Measurements from ENCODE around the gene HOTAIR.

HOTAIR gene

DNA sequence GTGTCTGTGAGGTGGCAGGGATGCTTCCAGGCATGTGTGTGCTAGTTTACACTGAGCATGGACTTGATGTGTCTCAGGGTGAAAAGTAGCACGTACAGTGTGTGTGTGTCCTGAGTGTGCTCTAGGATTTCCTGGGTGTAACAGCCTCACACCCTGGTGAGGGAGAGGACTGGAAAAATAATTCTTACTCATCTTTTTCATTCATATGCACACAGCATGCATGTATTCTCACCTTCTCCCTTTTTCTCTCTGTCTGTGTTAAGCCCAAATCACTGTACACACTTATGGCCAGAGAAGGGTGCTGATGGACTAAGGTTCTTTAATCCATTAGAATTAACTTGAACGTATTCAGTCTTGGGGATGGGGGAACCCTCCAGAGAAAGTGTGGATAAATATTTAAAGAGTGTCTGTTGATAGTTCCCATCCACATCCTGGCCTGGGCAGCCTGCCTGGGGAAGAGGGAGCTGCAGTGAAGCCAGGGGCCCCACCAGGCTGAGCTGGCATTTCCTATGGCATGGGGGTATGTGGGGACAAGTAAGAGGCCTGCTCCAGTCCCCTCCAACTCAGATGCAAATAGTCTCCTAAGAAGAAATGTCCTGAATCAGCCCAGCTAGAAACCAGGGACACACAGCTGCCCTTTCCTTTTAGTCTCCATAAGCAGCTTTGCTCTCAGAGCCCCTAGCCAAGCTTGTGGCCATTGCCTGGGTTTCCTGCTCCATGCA lies 32.9 kb upstream of the HOTAIR start:
- Histone ChIP-seq H3K27me3 (replicated peaks; ENCODE audit: control insufficient read depth, insufficient read depth, low read length) (peaks cover 1% of the 10 kb centered on the region; the same call in 1 of the 2 replicates), H3K4me3 (replicated peaks; ENCODE audit: low read depth, low read length) (no peak overlapping the region), H3K36me3 (ENCODE audit: control insufficient read depth, insufficient read depth, low read length) (no peaks in the 10 kb centered on the region)
- TF ChIP-seq, protein P1, sequence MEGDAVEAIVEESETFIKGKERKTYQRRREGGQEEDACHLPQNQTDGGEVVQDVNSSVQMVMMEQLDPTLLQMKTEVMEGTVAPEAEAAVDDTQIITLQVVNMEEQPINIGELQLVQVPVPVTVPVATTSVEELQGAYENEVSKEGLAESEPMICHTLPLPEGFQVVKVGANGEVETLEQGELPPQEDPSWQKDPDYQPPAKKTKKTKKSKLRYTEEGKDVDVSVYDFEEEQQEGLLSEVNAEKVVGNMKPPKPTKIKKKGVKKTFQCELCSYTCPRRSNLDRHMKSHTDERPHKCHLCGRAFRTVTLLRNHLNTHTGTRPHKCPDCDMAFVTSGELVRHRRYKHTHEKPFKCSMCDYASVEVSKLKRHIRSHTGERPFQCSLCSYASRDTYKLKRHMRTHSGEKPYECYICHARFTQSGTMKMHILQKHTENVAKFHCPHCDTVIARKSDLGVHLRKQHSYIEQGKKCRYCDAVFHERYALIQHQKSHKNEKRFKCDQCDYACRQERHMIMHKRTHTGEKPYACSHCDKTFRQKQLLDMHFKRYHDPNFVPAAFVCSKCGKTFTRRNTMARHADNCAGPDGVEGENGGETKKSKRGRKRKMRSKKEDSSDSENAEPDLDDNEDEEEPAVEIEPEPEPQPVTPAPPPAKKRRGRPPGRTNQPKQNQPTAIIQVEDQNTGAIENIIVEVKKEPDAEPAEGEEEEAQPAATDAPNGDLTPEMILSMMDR (IDR thresholded peaks at IDR 0.05; ENCODE audit: insufficient read depth, low read length, poor library complexity, severe bottlenecking) = no peak
- DNase-seq (ENCODE audit: extremely low read depth, insufficient read length) = no peak

DNA sequence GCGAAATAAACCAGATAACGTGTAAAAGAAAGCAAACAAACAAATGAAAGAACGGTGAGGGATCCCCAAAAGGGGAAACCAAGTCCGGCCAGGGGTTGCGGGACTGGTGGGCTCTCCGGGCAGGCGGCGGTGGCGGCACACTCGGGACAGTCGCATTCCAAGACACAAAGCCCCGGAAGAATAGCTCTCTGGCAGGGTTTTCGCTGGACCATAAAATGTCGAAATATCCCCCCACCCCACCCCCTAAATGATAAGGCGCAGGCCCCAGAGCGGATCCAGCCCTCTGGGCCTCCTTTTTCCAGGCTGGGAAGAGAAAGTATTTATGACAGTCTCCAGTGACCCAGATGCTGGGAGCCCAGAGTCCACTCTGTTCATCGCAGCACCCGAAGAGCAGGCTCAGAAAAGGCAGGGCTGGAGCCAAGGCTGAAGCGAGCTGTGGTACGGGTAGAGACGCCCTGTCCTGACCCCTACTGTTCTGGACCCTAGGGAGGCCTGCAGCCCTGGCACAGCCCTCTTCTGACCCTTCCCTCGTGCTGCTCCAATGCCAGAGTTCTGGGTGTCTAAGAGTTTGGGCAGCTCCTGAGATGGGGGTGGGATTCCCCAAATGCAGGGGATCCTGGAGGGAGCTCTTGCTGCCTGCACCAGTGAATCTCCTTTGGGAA lies 31.9 kb upstream of the HOTAIR start:
- Histone ChIP-seq H3K27me3 (replicated peaks; ENCODE audit: control insufficient read depth, insufficient read depth, low read length) (peaks cover 1% of the 10 kb centered on the region; the same call in 1 of the 2 replicates), H3K36me3 (ENCODE audit: control insufficient read depth, insufficient read depth, low read length) (no peaks in the 10 kb centered on the region), H3K4me3 (replicated peaks; ENCODE audit: low read depth, low read length) (peak overlapping the region; percentile 45)
- DNase-seq (ENCODE audit: extremely low read depth, insufficient read length) = no peak
- TF ChIP-seq, protein P1 (IDR thresholded peaks at IDR 0.05; ENCODE audit: insufficient read depth, low read length, poor library complexity, severe bottlenecking) = no peak

DNA sequence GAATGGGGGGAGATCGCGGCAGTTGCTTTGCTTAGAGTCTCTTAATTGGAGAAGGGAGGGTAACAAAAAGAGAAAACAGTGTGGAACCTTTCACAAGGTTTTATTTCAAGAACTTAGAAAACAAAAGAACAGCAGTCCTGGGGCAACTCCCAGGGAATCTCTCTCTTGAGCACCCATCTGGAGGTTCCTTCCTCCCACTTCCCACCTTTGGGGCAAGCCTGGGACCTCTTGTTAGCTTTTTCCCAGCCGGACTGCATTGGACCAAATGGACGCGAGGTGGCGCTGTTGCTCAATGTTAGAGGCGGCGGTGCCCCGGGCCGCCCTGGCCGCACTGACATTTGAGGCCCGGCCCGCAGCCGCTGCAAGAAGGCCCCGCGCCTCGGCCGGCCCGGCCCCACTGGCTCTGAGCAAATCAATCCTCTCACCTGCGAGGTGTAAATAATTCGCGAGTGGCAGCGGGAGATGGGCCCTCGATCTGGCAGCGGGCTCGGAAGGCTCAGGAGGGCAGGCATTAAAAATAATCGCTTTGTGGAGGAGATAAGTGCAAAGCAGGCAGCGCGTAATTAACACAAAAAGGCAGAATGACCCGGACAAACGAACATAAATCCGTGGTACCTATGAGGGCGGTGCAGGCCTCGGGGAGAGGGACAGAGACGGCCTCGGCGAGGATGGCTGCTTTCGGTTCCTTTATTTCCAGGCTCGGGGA lies 31.3 kb upstream of the HOTAIR start:
- Histone ChIP-seq H3K27me3 (replicated peaks; ENCODE audit: control insufficient read depth, insufficient read depth, low read length) (peaks cover 1% of the 10 kb centered on the region; the same call in 1 of the 2 replicates), H3K4me3 (replicated peaks; ENCODE audit: low read depth, low read length) (peak overlapping the region; percentile 45), H3K36me3 (ENCODE audit: control insufficient read depth, insufficient read depth, low read length) (no peaks in the 10 kb centered on the region)
- DNase-seq (ENCODE audit: extremely low read depth, insufficient read length) = peak; percentile 80
- TF ChIP-seq, protein P1 (IDR thresholded peaks at IDR 0.05; ENCODE audit: insufficient read depth, low read length, poor library complexity, severe bottlenecking) = peak; percentile 76

DNA sequence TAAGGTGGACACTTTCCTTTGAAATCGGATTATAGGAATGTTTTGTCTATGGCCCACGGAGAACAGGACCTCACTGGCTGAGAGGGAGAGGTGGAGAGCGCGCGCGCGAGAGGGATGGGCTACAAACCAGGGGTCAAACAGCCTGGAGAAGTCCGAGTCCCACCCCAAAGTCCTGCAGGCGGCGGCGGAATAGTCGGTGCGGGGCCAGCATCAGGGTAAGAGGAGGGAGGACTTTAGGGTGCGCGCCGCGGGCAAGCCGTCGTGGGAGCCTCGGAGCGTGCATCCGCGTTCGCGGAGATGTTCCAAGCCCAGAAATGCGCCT lies 30.7 kb upstream of the HOTAIR start:
- H3K27me3 ChIP-seq (replicated peaks; ENCODE audit: control insufficient read depth, insufficient read depth, low read length) = peaks cover 1% of the 10 kb centered on the region; the same call in 1 of the 2 replicates

DNA sequence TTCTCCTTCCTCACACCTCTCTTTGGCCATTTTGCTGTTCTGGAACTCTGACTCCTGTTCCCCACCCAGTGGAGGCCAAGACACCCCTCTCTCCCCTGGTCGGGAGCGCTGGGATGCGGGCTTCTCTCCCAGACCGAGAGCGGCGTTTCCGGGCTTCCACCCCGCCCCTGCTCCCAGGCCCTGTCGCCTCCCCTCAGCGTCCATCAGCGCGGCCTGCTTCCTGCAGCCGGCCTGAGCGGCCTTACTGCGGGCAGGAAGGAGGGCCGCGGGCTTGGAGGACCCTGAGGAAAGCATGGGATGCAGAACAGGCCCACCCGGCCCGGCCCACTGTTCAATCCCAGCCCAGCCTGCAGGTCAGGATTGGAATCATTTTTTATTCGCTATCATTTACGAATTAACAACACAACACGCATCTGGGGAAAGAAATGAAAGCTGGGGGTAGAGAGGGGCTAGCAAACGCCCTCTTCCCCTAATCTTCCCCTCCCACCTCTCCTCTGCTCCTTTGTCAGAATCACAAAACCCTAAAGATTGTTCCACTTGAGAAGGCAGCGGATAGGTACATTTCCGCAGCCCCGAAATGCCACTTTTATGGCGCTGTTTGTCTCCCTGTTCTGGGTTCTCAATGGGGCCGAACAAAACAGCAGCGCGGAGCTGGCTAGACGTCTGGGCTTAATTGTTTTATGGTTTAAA lies 30.2 kb upstream of the HOTAIR start:
- Histone ChIP-seq H3K36me3 (ENCODE audit: control insufficient read depth, insufficient read depth, low read length) (no peaks in the 10 kb centered on the region), H3K27me3 (replicated peaks; ENCODE audit: control insufficient read depth, insufficient read depth, low read length) (peaks cover 1% of the 10 kb centered on the region; the same call in 1 of the 2 replicates), H3K4me3 (replicated peaks; ENCODE audit: low read depth, low read length) (no peak overlapping the region)
- DNase-seq (ENCODE audit: extremely low read depth, insufficient read length) = no peak
- TF ChIP-seq, protein P1 (IDR thresholded peaks at IDR 0.05; ENCODE audit: insufficient read depth, low read length, poor library complexity, severe bottlenecking) = no peak

More for the DNA sequence above, 30.7 kb upstream of the HOTAIR start:
- TF ChIP-seq, protein P1 (IDR thresholded peaks at IDR 0.05; ENCODE audit: insufficient read depth, low read length, poor library complexity, severe bottlenecking) = no peak
- no peak overlapping the region for H3K4me3 ChIP-seq (replicated peaks; ENCODE audit: low read depth, low read length)
- no peaks in the 10 kb centered on the region for H3K36me3 ChIP-seq (ENCODE audit: control insufficient read depth, insufficient read depth, low read length)
- DNase-seq (ENCODE audit: extremely low read depth, insufficient read length) = no peak
